Ovary (tissue), 3 donors: ENCODE results near the gene VIPR1.

Experiments used
- POLR2A ChIP-seq: fragments of 450-650 bp; IDR thresholded peaks from one replicate; pipeline ENCODE4 v1.6.1; 2017; ENCODE audit warnings: antibody characterized with exemption, mild to moderate bottlenecking, moderate library complexity
- TF ChIP-seq, protein P1 (sequence below), 3 donors: fragments of 450-650 bp in 2 of 3; fragments of 200-600 bp in 1 of 3; IDR thresholded peaks; one replicate each; pipeline versions ENCODE4 v1.5.1 to v1.8.0; 2016 to 2022; ENCODE audit warnings: antibody characterized with exemption in 3 of 3, mild to moderate bottlenecking in 1 of 3
- donor health status: DM: no; HTN: no; CAD: no.

- TF ChIP-seq POLR2A = no peak
- TF ChIP-seq, protein P1, sequence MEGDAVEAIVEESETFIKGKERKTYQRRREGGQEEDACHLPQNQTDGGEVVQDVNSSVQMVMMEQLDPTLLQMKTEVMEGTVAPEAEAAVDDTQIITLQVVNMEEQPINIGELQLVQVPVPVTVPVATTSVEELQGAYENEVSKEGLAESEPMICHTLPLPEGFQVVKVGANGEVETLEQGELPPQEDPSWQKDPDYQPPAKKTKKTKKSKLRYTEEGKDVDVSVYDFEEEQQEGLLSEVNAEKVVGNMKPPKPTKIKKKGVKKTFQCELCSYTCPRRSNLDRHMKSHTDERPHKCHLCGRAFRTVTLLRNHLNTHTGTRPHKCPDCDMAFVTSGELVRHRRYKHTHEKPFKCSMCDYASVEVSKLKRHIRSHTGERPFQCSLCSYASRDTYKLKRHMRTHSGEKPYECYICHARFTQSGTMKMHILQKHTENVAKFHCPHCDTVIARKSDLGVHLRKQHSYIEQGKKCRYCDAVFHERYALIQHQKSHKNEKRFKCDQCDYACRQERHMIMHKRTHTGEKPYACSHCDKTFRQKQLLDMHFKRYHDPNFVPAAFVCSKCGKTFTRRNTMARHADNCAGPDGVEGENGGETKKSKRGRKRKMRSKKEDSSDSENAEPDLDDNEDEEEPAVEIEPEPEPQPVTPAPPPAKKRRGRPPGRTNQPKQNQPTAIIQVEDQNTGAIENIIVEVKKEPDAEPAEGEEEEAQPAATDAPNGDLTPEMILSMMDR (IDR thresholded peaks at IDR 0.05) = no peak
These were observed 46.2 kb upstream of the VIPR1 start for GRCh38 chr3:42456211-42456610.
